MCF 10A (cell line): ENCODE measurements around the gene AHNAK2. TPM values are rescaled to one million over a fixed set of nuclear protein-coding genes. Genes with fewer than 3 reads are reported as not detected.

Experiments used
- BruUV-seq: library from RNA; stranded (reverse); fragments of 400-500 nt; replicated peaks from 2 replicates; lab custom pipeline; 2021; lab: Mats Ljungman, UMichigan
- CTCF ChIA-PET: fragments of 300-600 bp; sonication (Branson Sonifier 250); formaldehyde crosslinking; extraction: SDS; loops from one replicate; lab custom pipeline; 2021; ENCODE audit warnings: antibody characterized with exemption, inconsistent platforms; lab: Yijun Ruan, JAX
- POLR2A ChIA-PET: fragments of 300-600, 350-650 bp; sonication (Branson Sonifier 250); formaldehyde crosslinking; extraction: SDS; loops from one replicate; lab custom pipeline; 2020; ENCODE audit warnings: antibody characterized with exemption, inconsistent platforms; lab: Yijun Ruan, JAX
- DNase-seq: peaks from one replicate; pipeline ENCODE4 v3.0.0-alpha.2; 2018; ENCODE audit not compliant: unreplicated experiment
- H3K27ac Mint-ChIP-seq: one replicate; pipeline ENCODE4 v1.8.0; 2022; ENCODE audit warnings: mild to moderate bottlenecking, low read depth, mixed read lengths; ENCODE audit not compliant: unreplicated experiment
- H3K27me3 Mint-ChIP-seq: one replicate; pipeline ENCODE4 v1.8.0; 2022; ENCODE audit warnings: mixed read lengths; ENCODE audit not compliant: insufficient read depth, unreplicated experiment
- H3K36me3 Mint-ChIP-seq: one replicate; pipeline ENCODE4 v1.8.0; 2022; ENCODE audit warnings: mild to moderate bottlenecking, moderate library complexity, mixed read lengths; ENCODE audit not compliant: insufficient read depth, unreplicated experiment
- H3K4me1 Mint-ChIP-seq: one replicate; pipeline ENCODE4 v1.8.0; 2022; ENCODE audit warnings: mixed read lengths; ENCODE audit not compliant: insufficient read depth, unreplicated experiment
- H3K4me3 Mint-ChIP-seq: one replicate; pipeline ENCODE4 v1.8.0; 2022; ENCODE audit warnings: mild to moderate bottlenecking, moderate library complexity, mixed read lengths; ENCODE audit not compliant: unreplicated experiment
- H3K9me3 Mint-ChIP-seq: one replicate; pipeline ENCODE4 v1.8.0; 2022; ENCODE audit warnings: mixed read lengths; ENCODE audit not compliant: unreplicated experiment
- intact Hi-C: fragments of 100-400 bp; cut with micrococcal nuclease; formaldehyde crosslinking; loops from 2 replicates; pipeline ENCODE4 v1.14.1; 2022
- total RNA-seq: library from RNA; stranded (reverse); gene quantifications from 2 replicates; pipeline ENCODE4 v1.2.3, GENCODE V29; 2022
- TF ChIP-seq, protein P1 (sequence below): fragments of 200-600 bp; IDR thresholded peaks from one replicate; pipeline ENCODE4 v1.8.0; 2022; ENCODE audit warnings: antibody characterized with exemption, mild to moderate bottlenecking; ENCODE audit not compliant: unreplicated experiment

The AHNAK2 gene
- total RNA-seq, 1 experiment from 2014 or later, result 218 TPM

DNA sequence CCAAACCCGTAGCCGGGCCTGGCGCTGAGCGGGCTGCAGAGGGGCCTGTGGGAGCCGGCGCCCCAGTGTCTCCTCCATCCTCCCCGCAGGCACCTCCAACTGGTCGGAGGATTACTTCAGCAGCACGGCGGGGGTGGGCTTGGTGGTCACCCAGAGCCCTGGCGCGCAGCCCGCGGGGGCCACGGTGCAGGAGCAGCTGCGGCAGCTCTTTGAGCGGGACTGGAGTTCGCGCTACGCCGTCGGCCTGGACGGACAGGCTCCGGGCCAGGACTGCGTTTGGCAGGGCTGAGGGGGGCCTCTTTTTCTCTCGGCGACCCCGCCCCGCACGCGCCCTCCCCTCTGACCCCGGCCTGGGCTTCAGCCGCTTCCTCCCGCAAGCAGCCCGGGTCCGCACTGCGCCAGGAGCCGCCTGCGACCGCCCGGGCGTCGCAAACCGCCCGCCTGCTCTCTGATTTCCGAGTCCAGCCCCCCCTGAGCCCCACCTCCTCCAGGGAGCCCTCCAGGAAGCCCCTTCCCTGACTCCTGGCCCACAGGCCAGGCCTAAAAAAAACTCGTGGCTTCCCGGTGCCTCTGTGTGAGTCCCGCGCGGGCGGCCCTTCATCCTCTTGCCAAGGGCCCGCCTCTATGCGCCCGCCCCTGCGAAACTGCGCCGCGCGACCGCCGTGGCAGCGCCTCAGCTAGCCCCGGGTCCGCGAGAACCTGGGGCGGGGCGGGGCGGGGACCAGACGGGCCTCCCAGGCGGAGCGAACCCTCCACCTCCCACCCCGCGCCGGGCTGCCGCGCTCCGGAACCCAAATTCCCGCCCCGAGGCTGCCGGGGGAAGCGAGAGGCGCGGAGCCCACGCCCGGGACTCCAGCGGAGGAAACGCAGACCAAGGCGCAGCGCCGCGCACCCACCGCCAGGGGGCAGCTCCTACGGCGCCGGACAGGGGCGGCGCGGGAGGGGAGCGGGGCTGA lies 45.2 kb downstream of the AHNAK2 start:
- DNase-seq, result peak; percentile 68
- no peaks in the 10 kb centered on the region for H3K9me3 Mint-ChIP-seq
- TF ChIP-seq, protein P1, sequence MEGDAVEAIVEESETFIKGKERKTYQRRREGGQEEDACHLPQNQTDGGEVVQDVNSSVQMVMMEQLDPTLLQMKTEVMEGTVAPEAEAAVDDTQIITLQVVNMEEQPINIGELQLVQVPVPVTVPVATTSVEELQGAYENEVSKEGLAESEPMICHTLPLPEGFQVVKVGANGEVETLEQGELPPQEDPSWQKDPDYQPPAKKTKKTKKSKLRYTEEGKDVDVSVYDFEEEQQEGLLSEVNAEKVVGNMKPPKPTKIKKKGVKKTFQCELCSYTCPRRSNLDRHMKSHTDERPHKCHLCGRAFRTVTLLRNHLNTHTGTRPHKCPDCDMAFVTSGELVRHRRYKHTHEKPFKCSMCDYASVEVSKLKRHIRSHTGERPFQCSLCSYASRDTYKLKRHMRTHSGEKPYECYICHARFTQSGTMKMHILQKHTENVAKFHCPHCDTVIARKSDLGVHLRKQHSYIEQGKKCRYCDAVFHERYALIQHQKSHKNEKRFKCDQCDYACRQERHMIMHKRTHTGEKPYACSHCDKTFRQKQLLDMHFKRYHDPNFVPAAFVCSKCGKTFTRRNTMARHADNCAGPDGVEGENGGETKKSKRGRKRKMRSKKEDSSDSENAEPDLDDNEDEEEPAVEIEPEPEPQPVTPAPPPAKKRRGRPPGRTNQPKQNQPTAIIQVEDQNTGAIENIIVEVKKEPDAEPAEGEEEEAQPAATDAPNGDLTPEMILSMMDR, result peak; percentile 83
- peak overlapping the region; percentile 65 for H3K4me3 Mint-ChIP-seq
- POLR2A ChIA-PET, result interaction anchor here (0.6 to 7.3 kb wide), 2 partner anchors 37 to 68 kb away, joined by 3 to 70 read pairs; partner anchors contain the start of gene CEP170B
- H3K27me3 Mint-ChIP-seq, result no peaks in the 10 kb centered on the region
- H3K4me1 Mint-ChIP-seq, result peaks cover 10% of the 10 kb centered on the region
- intact Hi-C loops, result no loop called here
- H3K36me3 Mint-ChIP-seq, result peaks cover 25% of the 10 kb centered on the region
- no TSS peak for BruUV-seq
- CTCF ChIA-PET, result interaction anchor here (0.7 to 1.0 kb wide), 3 partner anchors 11 to 111 kb away, joined by 3 read pairs; no protein-coding TSS in a partner anchor
- no peak overlapping the region for H3K27ac Mint-ChIP-seq

GRCh38 chr14:104931771-104932675 lies 46.2 kb downstream of the AHNAK2 start:
- peaks cover 15% of the 10 kb centered on the region for H3K36me3 Mint-ChIP-seq
- H3K27me3 Mint-ChIP-seq, result no peaks in the 10 kb centered on the region
- H3K4me3 Mint-ChIP-seq, result no peak overlapping the region
- no TSS peak for BruUV-seq
- TF ChIP-seq, protein P1, result no peak
- H3K27ac Mint-ChIP-seq, result no peak overlapping the region
- intact Hi-C loops, result no loop called here
- H3K4me1 Mint-ChIP-seq, result peaks cover 10% of the 10 kb centered on the region
- DNase-seq, result no peak
- ChIA-PET CTCF (interaction anchor here (0.8 kb wide), 1 partner anchor 10 kb away, joined by 3 read pairs; no protein-coding TSS in a partner anchor), POLR2A (no interaction called here)
- H3K9me3 Mint-ChIP-seq, result no peaks in the 10 kb centered on the region

GRCh38 chr14:104931304-104931770 lies 46.8 kb downstream of the AHNAK2 start:
- H3K36me3 Mint-ChIP-seq, result peaks cover 10% of the 10 kb centered on the region
- H3K27me3 Mint-ChIP-seq, result no peaks in the 10 kb centered on the region
- DNase-seq, result no peak
- H3K4me1 Mint-ChIP-seq, result peaks cover 10% of the 10 kb centered on the region
- no peak overlapping the region for H3K4me3 Mint-ChIP-seq
- TF ChIP-seq, protein P1, result no peak
- no TSS peak for BruUV-seq
- CTCF ChIA-PET, result interaction anchor here (0.6 kb wide), 1 partner anchor 368 kb away, joined by 3 read pairs; no protein-coding TSS in a partner anchor
- H3K27ac Mint-ChIP-seq, result no peak overlapping the region
- intact Hi-C loops, result no loop called here
- no peaks in the 10 kb centered on the region for H3K9me3 Mint-ChIP-seq
- POLR2A ChIA-PET, result no interaction called here
